Ramos (cell line): ENCODE results near the gene DEPP1.

ENCODE experiments used
- in situ Hi-C: fragments of 300-500 bp; cut with MboI; formaldehyde crosslinking; loops from one replicate; pipeline ENCODE4 v1.14.3; 2022; ENCODE audit warnings: low sequenced_read_pairs; ENCODE audit not compliant: unreplicated experiment

Gene DEPP1, protein sequence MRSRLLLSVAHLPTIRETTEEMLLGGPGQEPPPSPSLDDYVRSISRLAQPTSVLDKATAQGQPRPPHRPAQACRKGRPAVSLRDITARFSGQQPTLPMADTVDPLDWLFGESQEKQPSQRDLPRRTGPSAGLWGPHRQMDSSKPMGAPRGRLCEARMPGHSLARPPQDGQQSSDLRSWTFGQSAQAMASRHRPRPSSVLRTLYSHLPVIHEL

DNA sequence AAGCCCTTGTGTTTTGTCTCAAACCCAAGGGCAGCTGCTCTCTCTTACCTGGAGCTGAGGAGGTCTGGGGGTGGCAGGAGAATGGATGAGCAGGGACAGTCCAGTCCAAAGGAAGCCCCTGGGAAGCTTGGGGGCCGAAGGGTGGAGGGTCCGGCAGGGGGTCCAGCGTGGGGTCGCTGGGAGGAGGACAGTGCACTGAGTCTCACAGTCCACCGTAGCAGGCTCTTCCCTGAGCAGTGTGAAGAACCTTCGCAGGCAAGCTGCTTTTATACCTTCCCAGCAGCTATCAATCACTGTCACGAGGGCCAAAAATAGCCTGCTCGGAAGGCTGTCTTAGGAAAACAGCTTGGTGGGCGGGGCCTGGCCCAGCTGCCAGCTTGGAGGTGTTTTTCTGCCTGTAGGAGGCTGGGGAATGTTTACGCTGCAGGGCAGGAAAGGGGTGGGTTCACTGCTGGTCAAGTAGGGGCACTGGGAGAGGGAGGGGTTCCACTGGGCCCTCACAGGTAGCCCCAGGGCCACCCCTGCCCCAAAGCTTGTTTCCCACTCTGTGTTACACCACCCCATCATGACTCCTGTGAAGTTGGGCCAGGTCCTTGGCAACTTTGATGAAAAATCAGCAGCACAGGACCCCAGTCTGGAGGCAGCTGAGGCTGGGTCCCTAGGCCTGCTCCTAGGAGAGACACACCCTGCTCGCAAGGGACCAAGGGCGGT is at the start of gene DEPP1:
DEPP1 (minus strand) TSS at position 240 of the 711 bp plus-strand sequence. CDS start 779 bp downstream, outside the sequence.
- in situ Hi-C loops, result loop anchor here (5.0 kb wide), 1 partner anchor 46 kb away; no protein-coding TSS in a partner anchor

DNA sequence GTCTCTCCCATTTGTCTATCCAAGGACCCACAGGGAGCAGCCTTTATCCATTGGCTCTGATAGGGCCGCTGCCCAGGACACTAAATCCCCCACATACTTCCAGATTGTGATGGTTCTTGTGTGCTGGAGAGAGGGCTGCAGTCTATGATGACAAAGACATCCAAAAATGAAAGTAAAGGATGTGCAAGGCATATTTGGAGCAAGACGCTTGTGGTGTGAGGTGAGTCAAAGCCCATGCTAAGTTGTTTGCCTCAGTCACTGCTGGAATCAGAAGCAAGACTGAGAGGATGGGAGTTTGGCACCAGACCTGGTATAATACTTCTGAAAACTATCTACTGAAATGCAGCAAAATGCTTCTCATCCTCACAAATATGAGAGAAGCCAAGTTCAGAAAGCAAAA is 44.8 kb upstream of the DEPP1 start:
- in situ Hi-C loops, result loop anchor here (25.0 kb wide), 1 partner anchor 414 kb away; no protein-coding TSS in a partner anchor

DNA sequence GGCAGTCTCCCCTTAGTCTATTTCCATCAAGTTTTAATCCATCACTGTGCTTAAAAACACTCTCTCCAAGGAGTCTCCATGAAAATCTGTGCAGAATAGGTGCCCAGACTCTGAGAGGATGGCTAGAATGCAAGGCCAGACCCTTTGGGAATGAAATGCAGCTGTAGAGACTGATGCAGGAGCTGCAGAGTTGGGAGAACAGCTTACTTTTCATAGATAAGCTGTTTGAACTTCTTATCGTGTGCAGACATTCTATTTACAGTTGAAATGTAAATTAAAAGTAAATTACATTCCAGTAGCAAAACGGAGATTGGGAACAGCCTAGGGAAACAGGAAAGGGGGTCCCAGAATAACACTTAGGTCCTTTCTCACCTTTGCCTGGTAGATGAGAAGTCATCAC is 37.0 kb upstream of the DEPP1 start:
- in situ Hi-C loops, result loop anchor here (25.0 kb wide), 1 partner anchor 422 kb away; no protein-coding TSS in a partner anchor

DNA sequence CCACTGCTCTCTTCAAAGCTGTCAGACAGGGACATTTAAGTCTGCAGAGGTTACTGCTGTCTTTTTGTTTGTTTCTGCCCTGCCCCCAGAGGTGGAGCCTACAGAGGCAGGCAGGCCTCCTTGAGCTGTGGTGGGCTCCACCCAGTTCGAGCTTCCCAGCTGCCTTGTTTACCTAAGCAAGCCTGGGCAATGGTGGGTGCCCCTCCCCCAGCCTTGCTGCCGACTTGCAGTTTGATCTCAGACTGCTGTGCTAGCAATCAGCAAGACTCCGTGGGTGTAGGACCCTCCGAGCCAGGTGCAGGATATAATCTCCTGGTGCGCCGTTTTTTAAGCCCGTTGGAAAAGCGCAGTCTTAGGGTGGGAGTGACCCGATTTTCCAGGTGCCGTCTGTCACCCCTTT is 35.9 kb upstream of the DEPP1 start:
- in situ Hi-C loops, result loop anchor here (25.0 kb wide), 1 partner anchor 423 kb away; no protein-coding TSS in a partner anchor

- in situ Hi-C loops, result loop anchor here (25.0 kb wide), 1 partner anchor 429 kb away; no protein-coding TSS in a partner anchor
Observed at GRCh38 chr10:45008524-45009161, 30.0 kb upstream of the DEPP1 start.

GRCh38 chr10:45006276-45007030 is 27.8 kb upstream of the DEPP1 start:
- in situ Hi-C loops, result loop anchor here (25.0 kb wide), 1 partner anchor 431 kb away; no protein-coding TSS in a partner anchor

DNA sequence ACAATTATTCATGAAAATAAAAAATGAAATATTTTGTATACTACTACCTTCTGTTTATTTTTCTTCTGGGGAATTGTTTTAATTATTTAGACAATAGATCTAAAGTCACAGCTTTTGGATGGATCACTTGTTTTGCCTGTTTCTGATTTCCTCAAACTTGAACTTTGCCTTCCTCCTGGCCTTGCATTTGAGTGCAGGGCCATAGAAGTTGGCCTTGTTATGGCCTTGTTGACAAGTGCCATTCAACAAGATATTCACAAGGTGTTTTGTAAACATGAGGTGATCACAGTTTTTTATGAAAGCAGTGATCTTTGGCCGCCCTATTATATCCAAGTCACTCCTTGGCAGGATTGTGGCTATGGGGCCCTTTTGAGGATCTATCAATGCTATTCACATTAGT is 26.7 kb upstream of the DEPP1 start:
- in situ Hi-C loops, result loop anchor here (25.0 kb wide), 1 partner anchor 432 kb away; no protein-coding TSS in a partner anchor

GRCh38 chr10:45004661-45005060 is 26.1 kb upstream of the DEPP1 start:
- in situ Hi-C loops, result loop anchor here (25.0 kb wide), 1 partner anchor 433 kb away; no protein-coding TSS in a partner anchor

GRCh38 chr10:45003432-45004000 is 24.9 kb upstream of the DEPP1 start:
- in situ Hi-C loops, result loop anchor here (25.0 kb wide), 1 partner anchor 434 kb away; no protein-coding TSS in a partner anchor

DNA sequence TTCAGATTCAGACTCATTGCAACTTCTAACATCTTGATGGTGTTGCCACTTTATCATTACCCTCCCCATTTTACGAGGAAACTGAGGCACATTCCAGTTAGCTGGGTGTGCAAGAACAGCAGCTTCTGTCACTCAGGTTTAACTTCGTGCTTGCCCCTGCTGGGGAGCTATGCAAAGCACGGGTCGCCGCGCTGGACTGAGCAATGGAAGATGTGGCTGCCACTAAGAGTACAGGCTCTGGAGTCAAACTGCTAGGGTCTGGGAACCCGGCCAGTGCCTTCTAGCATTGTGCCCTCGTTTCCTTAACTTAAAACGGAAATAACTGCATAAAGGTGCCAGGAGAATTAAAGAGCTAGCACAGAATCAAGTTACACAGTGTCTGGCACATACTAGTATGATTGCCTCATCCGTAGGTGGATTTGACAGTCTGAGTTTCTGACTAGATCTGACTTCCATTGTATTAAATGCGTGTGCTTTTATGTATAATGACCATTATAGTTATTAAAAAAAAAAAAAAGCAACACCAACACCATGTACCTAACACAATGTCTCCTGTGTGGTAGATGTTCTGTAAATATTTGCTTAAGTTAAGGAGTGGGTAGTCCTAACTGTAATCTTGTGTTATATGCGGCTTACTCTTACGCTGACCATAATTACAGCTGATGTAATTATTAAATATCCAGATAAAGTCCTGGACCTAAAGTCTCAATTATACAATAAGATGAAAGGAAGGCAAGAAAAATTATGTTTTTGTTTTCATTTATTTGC is 23.0 kb upstream of the DEPP1 start:
- in situ Hi-C loops, result loop anchor here (25.0 kb wide), 1 partner anchor 436 kb away; no protein-coding TSS in a partner anchor

- in situ Hi-C loops, result loop anchor here (25.0 kb wide), 1 partner anchor 436 kb away; no protein-coding TSS in a partner anchor
Observed at GRCh38 chr10:45000752-45001380, 22.3 kb upstream of the DEPP1 start, which contains the start of gene ZNF22. Gene ZNF22 (plus strand): TSS chr10:45000923. CDS start chr10:45003369, 2,446 bp downstream.

DNA sequence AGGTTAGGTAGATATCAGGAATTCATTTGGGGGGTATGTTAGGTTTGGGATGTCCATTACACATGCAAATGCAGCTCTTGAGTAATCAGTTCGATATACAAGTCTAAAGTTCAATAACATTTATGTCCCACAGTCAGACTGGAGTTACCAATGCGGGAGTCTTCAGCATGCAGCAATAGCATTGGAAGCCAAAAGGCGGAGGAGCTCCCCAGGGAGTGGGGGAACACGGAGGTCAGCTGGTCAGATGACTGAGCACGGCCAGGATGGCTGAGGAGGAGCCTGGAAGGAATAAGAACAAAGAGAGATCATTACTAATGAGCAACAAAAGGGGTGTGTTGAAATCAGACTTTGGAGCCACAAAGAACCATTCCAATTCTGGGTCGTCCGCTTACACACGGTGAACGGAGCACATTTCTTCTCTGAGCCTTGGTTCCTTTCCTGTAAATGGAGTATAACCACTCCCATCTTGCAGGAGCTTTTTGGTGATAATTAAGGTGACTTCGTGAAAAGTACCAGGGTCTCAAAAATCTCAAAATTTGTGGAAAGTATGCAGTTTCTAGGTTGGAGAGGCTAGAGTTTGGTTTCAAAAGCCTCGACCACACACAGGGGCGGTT is 21.6 kb upstream of the DEPP1 start:
- in situ Hi-C loops, result loop anchor here (25.0 kb wide), 1 partner anchor 437 kb away; no protein-coding TSS in a partner anchor

- in situ Hi-C loops, result no loop called here
Observed at GRCh38 chr10:44998146-44998631, 19.6 kb upstream of the DEPP1 start.

- in situ Hi-C loops, result no loop called here
Observed at GRCh38 chr10:44997105-44997748, 18.6 kb upstream of the DEPP1 start.

GRCh38 chr10:44995914-44996669 is 17.5 kb upstream of the DEPP1 start:
- in situ Hi-C loops, result no loop called here

DNA sequence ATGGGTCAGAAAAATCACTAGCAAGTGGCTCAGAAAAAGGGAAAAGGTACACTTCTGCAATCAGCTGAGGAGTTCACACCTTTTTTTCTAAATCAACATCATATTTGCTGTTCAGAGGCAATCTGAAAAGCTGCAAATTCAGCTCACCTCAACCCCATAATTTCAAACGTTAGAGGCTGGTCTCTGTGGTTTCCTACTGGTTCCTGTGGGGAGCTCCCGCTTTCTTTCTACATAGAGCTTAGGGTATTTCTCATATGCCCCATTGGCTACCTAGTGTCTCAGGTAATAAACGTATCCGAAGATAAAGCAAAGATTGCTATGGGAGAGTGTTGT is 16.9 kb upstream of the DEPP1 start:
- in situ Hi-C loops, result no loop called here
